PC-9 (cell line): ENCODE results near the gene RAPGEF1. TPM values are rescaled to one million over a fixed set of nuclear protein-coding genes. Genes with fewer than 3 reads are reported as not detected.

ENCODE experiments used
- BruUV-seq: library from RNA; stranded (reverse); fragments of 400-500 nt; replicated peaks from 2 replicates; lab custom pipeline; 2021; lab: Mats Ljungman, UMichigan
- CTCF ChIA-PET: fragments of 300-600 bp; sonication (Branson Sonifier 250); formaldehyde crosslinking; loops from one replicate; lab custom pipeline; 2022; ENCODE audit warnings: antibody characterized with exemption; lab: Charles Lee
- POLR2A ChIA-PET: fragments of 300-600 bp; sonication (Branson Sonifier 250); formaldehyde crosslinking; loops from one replicate; lab custom pipeline; 2022; ENCODE audit warnings: antibody characterized with exemption; ENCODE audit not compliant: unreplicated experiment; lab: Charles Lee
- DNase-seq, 2 experiments: peaks; one replicate each; pipeline versions ENCODE4 v3.0.0 to v3.0.0-alpha.2; 2015 to 2022; ENCODE audit warnings: mixed read lengths in 1 of 2
- H2AFZ ChIP-seq: fragments of 200-600 bp; sonication (generic); 2 replicates; pipeline ENCODE4 v1.8.1; 2017; ENCODE audit warnings: antibody characterized with exemption
- H3F3A ChIP-seq: fragments of 200-600 bp; sonication (generic); 2 replicates; pipeline ENCODE4 v1.8.1; 2017; ENCODE audit warnings: antibody characterized with exemption, mild to moderate bottlenecking, low read depth; ENCODE audit not compliant: insufficient read depth
- H3K27ac ChIP-seq: fragments of 200-600 bp; sonication (generic); 2 replicates; pipeline ENCODE4 v1.6.1; 2016; ENCODE audit warnings: mixed run types
- H3K27me3 ChIP-seq: fragments of 200-600 bp; sonication (generic); 2 replicates; pipeline ENCODE4 v1.6.1; 2016; ENCODE audit warnings: low read depth, mixed run types; ENCODE audit not compliant: insufficient read depth
- H3K36me3 ChIP-seq: fragments of 200-600 bp; sonication (generic); 2 replicates; pipeline ENCODE4 v1.6.1; 2016; ENCODE audit warnings: low read depth, mixed run types
- H3K4me1 ChIP-seq: fragments of 200-600 bp; sonication (generic); replicated peaks from 2 replicates; pipeline ENCODE4 v1.6.1; 2016; ENCODE audit warnings: mixed run types; ENCODE audit not compliant: insufficient read depth
- H3K4me2 ChIP-seq: fragments of 200-600 bp; sonication (generic); 2 replicates; pipeline ENCODE4 v1.6.1; 2017; ENCODE audit warnings: mixed run types
- H3K4me3 ChIP-seq: fragments of 200-600 bp; sonication (generic); 2 replicates; pipeline ENCODE4 v1.6.1; 2016; ENCODE audit warnings: mixed run types
- H3K79me2 ChIP-seq: fragments of 200-600 bp; sonication (generic); 2 replicates; pipeline ENCODE4 v1.6.1; 2017; ENCODE audit warnings: low read depth, mixed run types
- H3K9me2 ChIP-seq: fragments of 200-600 bp; sonication (generic); 2 replicates; pipeline ENCODE4 v1.8.1; 2017; ENCODE audit warnings: mild to moderate bottlenecking; ENCODE audit not compliant: insufficient read depth
- H3K9me3 ChIP-seq: fragments of 200-600 bp; sonication (generic); 2 replicates; pipeline ENCODE4 v1.8.1; 2016; ENCODE audit warnings: low read depth; ENCODE audit not compliant: insufficient read depth
- H4K20me1 ChIP-seq: fragments of 200-600 bp; sonication (generic); 2 replicates; pipeline ENCODE4 v1.8.1; 2017; ENCODE audit not compliant: insufficient read depth
- EZH2 ChIP-seq: fragments of 200-600 bp; sonication (generic); IDR thresholded peaks from 2 replicates; pipeline ENCODE4 v1.8.0; 2017; ENCODE audit warnings: antibody characterized with exemption, low read depth
- intact Hi-C: fragments of 100-400 bp; cut with micrococcal nuclease; formaldehyde crosslinking; loops from one replicate; pipeline ENCODE4 v1.10.0; 2022; ENCODE audit not compliant: unreplicated experiment
- total RNA-seq: library from RNA; stranded (reverse); gene quantifications from 2 replicates; pipeline ENCODE4 v1.2.3, GENCODE V29; 2021
- TF ChIP-seq, protein P1 (sequence below): fragments of 200-600 bp; sonication (generic); conservative IDR thresholded peaks from 2 replicates; pipeline ENCODE4 v1.6.1; 2017; ENCODE audit warnings: mixed run types, antibody characterized with exemption, mild to moderate bottlenecking, moderate library complexity

The RAPGEF1 gene
- total RNA-seq, 1 experiment from 2014 or later: 66.5 TPM

DNA sequence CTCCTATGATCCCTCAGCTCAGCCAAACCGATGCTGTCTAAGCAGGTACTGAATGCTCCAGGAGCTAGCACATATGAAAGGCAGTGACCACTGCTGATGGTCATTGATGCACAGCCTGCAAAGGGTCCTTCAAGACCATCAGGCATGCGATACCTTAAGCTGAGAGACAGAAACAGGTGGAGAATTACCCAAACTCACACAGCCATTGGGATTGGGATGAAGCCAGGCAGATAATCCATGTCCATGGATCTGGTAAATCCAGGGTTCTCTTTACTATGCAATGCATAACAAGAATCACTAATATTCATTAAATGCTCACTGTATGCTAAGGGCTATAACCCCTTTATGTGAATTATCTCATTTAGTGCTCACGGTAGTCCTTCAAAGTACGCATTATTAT lies 36.2 kb downstream of the RAPGEF1 start:
- TF ChIP-seq, protein P1, sequence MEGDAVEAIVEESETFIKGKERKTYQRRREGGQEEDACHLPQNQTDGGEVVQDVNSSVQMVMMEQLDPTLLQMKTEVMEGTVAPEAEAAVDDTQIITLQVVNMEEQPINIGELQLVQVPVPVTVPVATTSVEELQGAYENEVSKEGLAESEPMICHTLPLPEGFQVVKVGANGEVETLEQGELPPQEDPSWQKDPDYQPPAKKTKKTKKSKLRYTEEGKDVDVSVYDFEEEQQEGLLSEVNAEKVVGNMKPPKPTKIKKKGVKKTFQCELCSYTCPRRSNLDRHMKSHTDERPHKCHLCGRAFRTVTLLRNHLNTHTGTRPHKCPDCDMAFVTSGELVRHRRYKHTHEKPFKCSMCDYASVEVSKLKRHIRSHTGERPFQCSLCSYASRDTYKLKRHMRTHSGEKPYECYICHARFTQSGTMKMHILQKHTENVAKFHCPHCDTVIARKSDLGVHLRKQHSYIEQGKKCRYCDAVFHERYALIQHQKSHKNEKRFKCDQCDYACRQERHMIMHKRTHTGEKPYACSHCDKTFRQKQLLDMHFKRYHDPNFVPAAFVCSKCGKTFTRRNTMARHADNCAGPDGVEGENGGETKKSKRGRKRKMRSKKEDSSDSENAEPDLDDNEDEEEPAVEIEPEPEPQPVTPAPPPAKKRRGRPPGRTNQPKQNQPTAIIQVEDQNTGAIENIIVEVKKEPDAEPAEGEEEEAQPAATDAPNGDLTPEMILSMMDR: no peak
- no peak for TF ChIP-seq EZH2
- no TSS peak for BruUV-seq
- DNase-seq: no peak
- Histone ChIP-seq H3K27ac (no peak overlapping the region), H3K4me2 (no peak overlapping the region), H3K4me1 (peaks cover 13% of the 10 kb centered on the region), H2AFZ (no peak overlapping the region), H3K9me3 (no peaks in the 10 kb centered on the region), H4K20me1 (no peaks in the 10 kb centered on the region), H3K4me3 (no peak overlapping the region), H3F3A (no peaks in the 10 kb centered on the region), H3K27me3 (no peaks in the 10 kb centered on the region), H3K9me2 (no peaks in the 10 kb centered on the region; the same call in 1 of the 2 replicates), H3K36me3 (no peaks in the 10 kb centered on the region), H3K79me2 (peaks cover 9% of the 10 kb centered on the region; the same call in 1 of the 2 replicates)
- ChIA-PET CTCF (interaction anchor here (0.5 kb wide), 1 partner anchor 201 kb away, joined by 3 read pairs; no protein-coding TSS in a partner anchor), POLR2A (no interaction called here)
- intact Hi-C loops: no loop called here

DNA sequence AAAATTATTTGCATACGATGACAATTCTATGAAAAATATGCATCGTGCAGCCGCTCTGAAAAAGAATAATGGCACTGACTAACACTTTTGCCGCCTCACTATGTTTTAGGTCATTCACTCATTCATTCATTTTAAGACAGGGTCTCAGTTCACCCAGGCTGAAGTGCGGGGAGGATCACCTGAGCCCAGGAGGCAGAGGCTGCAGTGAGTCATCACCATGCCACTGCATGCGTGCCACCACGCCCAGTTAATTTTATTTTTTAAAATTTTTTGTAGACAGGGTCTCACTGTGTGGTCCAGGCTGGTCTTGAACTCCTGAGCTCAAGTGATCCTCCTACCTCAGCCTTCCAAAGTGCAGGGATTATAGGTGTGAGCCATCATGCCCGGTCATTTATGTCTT lies 37.0 kb downstream of the RAPGEF1 start:
- Histone ChIP-seq H3K27ac (no peak overlapping the region), H3K4me3 (no peak overlapping the region), H2AFZ (no peak overlapping the region), H3K27me3 (no peaks in the 10 kb centered on the region), H3K9me2 (no peaks in the 10 kb centered on the region; the same call in 1 of the 2 replicates), H4K20me1 (no peaks in the 10 kb centered on the region), H3K9me3 (no peaks in the 10 kb centered on the region), H3K4me2 (no peak overlapping the region), H3K4me1 (peaks cover 7% of the 10 kb centered on the region), H3K79me2 (peaks cover 9% of the 10 kb centered on the region; the same call in 1 of the 2 replicates), H3F3A (no peaks in the 10 kb centered on the region), H3K36me3 (no peaks in the 10 kb centered on the region)
- DNase-seq: peak in 1 of 2 experiments; percentile 25
- intact Hi-C loops: no loop called here
- no TSS peak for BruUV-seq
- ChIA-PET CTCF (interaction anchor here (0.5 kb wide), 1 partner anchor 200 kb away, joined by 3 read pairs; no protein-coding TSS in a partner anchor), POLR2A (no interaction called here)
- TF ChIP-seq, protein P1: no peak
- TF ChIP-seq EZH2: no peak

DNA sequence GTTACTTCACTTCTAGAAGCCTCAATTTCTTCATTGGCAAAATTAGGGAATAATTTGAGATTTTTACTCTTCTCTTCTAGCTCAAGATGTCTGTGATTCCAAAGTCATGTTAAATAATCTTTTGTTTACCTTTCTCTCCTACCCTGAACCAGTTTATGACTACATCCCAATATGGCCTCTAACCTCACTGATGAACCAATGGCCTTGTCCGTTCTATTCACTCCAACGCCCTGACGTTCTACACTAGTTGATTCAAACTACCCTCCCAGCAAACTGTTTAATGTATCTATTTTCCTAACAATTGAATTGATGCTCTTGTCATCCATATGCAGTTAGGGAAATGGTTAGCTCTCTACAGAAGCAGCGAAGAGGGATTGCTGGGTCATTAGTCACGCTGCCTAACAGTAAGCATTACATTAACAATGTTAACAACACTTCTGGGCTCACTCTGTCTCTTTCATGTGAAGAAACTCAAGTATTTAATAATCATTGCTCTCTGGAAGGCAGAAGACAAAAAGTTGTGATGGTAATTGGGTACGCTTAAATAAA lies 38.0 kb downstream of the RAPGEF1 start:
- Histone ChIP-seq H3K27me3 (no peaks in the 10 kb centered on the region), H3K4me1 (no peaks in the 10 kb centered on the region), H3F3A (no peaks in the 10 kb centered on the region), H3K27ac (no peak overlapping the region), H3K9me3 (no peaks in the 10 kb centered on the region), H3K4me3 (no peak overlapping the region), H3K4me2 (no peak overlapping the region), H3K9me2 (no peaks in the 10 kb centered on the region; the same call in 1 of the 2 replicates), H3K79me2 (peaks cover 7% of the 10 kb centered on the region; the same call in 1 of the 2 replicates), H4K20me1 (no peaks in the 10 kb centered on the region; the same call in 1 of the 2 replicates), H3K36me3 (no peaks in the 10 kb centered on the region), H2AFZ (no peak overlapping the region)
- POLR2A ChIA-PET: interaction anchor here (0.6 to 1.0 kb wide), 2 partner anchors 23 to 329 kb away, joined by 3 to 5 read pairs; no protein-coding TSS in a partner anchor
- TF ChIP-seq, protein P1: no peak
- no peak for TF ChIP-seq EZH2
- no peak for DNase-seq
- intact Hi-C loops: no loop called here
- BruUV-seq: no TSS peak
- CTCF ChIA-PET: no interaction called here
